Cardiac septum (tissue), 1 donor: ENCODE results near the gene CYBA. TPM values are rescaled to one million over a fixed set of nuclear protein-coding genes. Genes with fewer than 3 reads are reported as not detected.

Experiments used
- DNase-seq: peaks from one replicate; pipeline ENCODE4 v3.0.0-alpha.2; 2020; ENCODE audit warnings: low spot score
- intact Hi-C: fragments of 100-400 bp; cut with DNase I; formaldehyde crosslinking; loops from one replicate; pipeline ENCODE4 v1.14.0; 2022
- total RNA-seq: library from RNA; stranded (reverse); fragmentation: NEBNext Ultra II Directional; extraction: Animal tissue kit (Norgen Biotek cat#: 25700); gene quantifications from one replicate; pipeline ENCODE4 v1.2.1, GENCODE V29; 2021
- donor health status: DM: no; HTN: no; CAD: no.

CYBA gene
- total RNA-seq, 1 donor from 2014 or later: 26.8 TPM

DNA sequence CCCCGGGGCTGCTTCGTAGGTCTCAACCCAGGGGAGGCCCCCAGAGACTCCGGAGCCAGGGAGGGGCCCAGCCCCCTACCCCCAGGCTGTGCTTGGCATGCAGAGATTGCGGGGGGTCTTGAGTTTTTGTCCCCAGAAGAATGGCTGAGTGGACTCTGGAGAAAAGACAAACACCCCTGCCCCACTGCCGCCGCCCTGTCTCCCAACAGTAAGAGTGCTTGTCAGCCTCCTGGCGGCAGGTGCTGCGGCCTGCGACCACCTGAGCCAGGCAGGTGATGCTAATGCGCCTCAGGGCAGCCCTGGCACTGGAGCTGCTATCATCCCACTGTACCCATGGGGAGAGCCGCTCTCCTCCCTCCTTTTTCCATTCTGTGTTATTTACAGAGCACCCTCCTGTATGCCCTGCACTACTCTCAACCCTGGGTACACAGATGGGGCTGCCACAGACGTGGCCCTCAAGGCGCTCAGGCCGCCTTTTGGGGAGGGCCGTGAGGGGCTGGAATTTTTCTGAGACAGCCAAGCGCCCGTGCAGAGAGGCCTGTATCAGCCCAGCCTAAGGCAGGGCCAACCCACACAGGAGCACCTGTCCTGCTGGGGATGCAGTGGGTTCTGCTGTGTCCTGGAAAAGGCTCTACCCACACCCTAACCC, 15.1 kb downstream of the CYBA start:
- DNase-seq: no peak
- intact Hi-C loops: no loop called here

GRCh38 chr16:88634994-88635670, 15.7 kb downstream of the CYBA start:
- intact Hi-C loops: no loop called here

GRCh38 chr16:88634141-88634993, 16.5 kb downstream of the CYBA start:
- intact Hi-C loops: no loop called here
- no peak for DNase-seq

More at GRCh38 chr16:88634994-88635670, 15.7 kb downstream of the CYBA start:
- DNase-seq: no peak

GRCh38 chr16:88633684-88634140, 17.1 kb downstream of the CYBA start:
- intact Hi-C loops: no loop called here
- no peak for DNase-seq

GRCh38 chr16:88632587-88632930, 18.3 kb downstream of the CYBA start:
- intact Hi-C loops: no loop called here
- DNase-seq: no peak

DNA sequence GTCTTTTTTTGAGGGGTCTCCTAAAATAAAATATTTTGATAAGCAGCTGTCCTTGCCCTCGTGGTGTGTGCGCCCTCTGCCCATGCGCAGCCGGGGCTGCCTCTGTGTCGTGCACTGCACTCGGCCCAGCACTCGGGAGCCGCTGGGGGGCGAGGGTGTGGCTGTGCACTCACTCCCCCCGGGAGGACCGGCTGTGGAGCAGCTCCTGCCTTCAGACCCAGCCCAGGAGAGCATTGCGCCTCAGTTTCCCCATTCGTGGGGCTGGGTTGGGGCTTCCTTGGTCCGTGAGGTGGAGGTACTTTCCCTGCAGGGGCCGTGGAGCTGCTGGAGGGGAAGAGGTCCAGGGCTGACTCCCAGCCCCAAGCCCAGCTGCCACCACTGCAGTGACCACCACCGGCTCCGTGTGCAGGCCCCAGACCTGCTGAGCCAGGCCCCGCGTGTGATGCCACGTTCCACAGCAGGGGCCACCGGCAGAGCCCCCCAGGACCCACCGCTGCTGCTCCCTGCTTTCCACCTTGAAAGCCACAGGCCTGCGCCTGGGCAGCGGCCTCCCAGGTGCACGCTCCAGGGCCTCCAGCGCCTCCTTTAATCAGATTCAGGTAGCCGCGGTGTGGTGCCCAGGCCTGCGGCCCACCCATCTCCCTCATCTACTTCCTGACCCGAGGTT, 18.8 kb downstream of the CYBA start:
- intact Hi-C loops: no loop called here
- DNase-seq: no peak

DNA sequence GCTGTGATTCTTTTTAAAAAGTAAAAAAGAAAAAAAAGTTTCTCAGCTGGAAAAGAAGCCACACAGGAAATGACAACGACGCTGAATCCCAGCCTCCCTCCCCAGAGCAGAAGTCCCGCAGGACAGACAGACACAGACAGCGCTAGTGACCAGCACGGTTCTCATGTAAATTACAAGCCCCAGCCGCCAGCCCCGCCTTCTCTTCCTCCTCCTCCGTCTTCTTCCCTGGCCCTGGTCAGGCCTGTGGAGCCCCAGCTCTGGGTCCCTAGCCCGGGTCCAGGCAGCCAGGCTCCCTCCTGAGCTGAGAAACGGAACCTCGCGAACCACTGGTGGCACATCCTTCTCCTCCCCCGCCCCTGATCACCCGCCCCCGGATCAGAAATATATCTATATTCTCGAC, 19.5 kb downstream of the CYBA start:
- intact Hi-C loops: no loop called here
- DNase-seq: no peak

DNA sequence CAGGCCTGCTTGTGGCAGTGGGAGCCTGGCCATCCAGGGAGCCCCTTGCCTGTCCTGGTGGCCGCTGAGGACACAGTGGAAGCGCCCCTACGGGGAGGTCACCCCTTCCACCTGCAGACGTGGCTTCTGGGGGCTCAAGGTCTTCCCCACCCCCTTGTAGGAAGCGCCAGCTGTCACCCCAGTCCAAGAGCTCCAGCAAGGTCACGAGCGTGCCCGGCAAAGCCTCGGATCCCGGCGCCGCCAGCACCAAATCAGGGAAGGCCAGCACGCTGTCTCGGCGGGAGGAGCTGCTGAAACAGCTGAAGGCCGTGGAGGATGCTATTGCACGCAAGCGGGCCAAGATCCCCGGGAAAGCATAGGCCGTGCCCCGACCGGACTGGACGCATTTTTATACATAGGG, 19.9 kb downstream of the CYBA start:
- intact Hi-C loops: no loop called here
- no peak for DNase-seq

GRCh38 chr16:88630433-88630832, 20.4 kb downstream of the CYBA start:
- intact Hi-C loops: no loop called here
- DNase-seq: no peak

DNA sequence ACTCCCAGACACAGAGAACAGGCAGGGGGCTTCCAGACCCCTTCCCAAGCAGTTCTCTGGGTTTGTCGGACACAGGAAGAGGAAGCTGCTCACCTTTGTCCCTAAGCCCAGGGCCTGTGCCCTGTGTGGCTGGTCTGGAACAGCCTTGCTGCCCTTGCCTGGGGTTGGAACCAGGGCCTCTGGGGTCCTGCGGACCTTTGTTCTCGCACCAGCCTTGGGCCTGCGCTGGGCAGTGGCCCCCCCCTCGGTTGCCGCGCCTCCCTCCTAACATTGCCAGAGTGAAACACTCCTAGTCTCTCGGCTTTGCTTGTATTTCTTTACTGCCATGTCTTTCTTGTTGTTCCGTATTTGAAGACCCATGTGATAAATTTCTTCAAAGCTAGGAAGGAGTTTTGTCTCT, 21.0 kb downstream of the CYBA start:
- intact Hi-C loops: loop anchor here (5.0 kb wide), 1 partner anchor 77 kb away; the partner anchor contains the start of genes CTU2 and RNF166
- DNase-seq: no peak

DNA sequence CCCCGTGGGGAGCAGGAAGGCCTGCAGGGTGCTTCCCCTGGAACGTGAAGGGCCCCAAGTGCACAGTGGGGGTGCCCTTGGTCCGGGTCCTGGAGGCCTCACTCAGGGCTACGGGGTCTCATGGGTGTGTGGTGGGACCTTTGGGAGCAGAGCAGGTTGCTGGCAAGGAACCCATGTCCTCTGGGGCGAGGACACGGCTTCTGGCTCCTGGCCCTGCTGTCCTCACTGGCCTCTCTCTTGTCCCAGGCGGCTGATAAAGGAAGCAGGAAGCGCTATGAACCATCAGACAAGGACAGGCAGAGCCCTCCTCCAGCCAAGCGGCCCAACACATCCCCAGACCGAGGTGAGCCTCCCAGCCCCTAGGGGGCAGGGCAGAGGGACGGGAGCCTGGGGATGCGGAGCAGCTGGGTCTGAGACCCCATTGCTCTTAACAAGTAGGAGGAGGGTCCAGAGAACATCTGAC, 22.3 kb downstream of the CYBA start:
- intact Hi-C loops: loop anchor here (5.0 kb wide), 1 partner anchor 79 kb away; the partner anchor contains the start of genes CTU2 and RNF166
- DNase-seq: no peak

DNA sequence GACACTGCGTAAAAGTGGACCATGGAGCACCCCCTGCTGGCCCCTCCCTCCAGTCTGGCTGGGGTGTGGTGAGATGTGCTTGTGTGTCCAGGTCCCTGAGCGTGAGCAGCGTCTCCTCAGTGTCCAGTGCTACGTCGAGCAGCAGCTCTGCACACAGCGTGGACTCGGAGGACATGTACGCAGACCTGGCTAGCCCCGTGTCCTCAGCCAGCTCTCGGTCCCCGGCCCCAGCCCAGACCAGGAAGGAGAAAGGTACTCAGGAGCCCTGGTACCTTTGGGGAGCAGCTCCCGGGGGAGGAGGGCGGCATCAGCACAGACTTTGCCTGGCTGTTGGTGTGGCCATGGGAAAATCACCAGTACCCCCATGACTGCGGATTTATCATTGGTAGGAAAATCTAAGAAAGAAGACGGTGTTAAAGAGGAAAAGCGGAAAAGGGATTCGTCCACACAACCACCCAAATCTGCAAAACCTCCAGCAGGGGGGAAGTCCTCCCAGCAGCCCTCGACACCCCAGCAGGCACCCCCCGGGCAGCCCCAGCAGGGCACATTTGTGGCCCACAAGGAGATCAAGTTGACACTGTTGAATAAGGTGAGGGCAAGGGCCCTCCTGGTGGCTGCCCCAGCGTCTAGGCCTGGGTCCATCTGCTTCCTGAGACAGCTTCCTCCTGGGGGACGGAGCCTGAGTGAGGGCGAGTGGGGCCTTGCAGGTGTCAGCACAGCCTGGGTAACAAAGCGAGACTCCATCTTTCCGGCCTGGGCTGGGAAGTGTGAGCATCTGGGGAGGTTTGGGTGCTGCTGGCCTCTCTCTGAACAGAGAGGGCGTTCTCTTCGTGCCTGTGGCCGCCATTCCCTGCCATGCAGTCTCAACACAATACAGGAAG, 23.1 kb downstream of the CYBA start:
- intact Hi-C loops: loop anchor here (5.0 kb wide), 1 partner anchor 80 kb away; the partner anchor contains the start of genes CTU2 and RNF166
- no peak for DNase-seq

DNA sequence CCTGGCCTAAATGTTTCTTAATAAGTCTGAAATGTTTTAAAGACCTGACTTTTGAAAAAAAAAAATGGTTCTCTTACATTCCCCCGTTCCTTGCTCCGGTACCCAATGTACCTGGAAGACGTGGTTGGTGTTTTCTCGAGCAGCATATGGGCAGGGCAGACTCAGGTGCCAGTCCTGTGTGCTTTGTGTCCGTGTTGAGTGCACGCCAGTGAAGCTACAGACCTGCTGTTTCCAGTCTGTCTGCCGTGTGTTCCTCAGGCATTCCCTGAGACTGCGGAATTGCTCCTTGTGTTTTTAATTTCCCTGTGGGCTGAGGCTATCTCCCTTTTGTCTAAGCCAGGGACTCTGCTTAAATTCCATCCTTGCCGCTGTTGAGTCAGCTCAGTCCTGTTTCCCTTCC, 24.2 kb downstream of the CYBA start:
- intact Hi-C loops: loop anchor here (5.0 kb wide), 1 partner anchor 81 kb away; the partner anchor contains the start of genes CTU2 and RNF166

DNA sequence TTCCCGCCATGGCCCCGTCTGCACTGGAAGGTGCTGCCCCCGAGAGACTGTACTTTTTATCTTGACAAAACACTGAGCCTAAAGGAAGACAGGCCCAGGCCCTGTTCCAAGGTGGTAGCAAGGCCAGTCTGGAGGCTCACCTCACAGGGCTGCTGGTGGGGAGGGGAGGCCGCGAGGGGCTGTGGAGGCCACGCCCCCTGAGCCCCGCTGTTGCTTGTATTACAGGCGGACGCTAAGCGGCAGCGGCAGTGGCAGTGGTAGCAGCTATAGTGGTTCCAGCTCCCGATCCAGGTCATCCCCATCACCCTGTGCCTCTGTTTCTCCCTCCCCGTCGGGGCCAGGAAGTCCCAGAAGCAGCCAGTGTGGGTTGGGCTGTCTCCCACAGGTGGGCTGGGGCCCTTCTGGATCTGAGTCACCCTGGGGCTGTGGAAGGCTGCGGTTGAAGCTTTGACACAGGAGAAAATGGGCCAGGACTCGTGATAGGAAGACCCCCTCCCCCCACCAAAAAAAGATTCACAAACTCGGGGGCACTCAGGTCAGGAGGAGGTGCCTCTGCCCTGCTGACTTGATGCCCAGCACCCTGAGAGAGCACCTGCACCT, 25.8 kb downstream of the CYBA start:
- intact Hi-C loops: loop anchor here (5.0 kb wide), 1 partner anchor 82 kb away; the partner anchor contains the start of genes CTU2 and RNF166
- no peak for DNase-seq

More for the DNA sequence above, 24.2 kb downstream of the CYBA start:
- no peak for DNase-seq

DNA sequence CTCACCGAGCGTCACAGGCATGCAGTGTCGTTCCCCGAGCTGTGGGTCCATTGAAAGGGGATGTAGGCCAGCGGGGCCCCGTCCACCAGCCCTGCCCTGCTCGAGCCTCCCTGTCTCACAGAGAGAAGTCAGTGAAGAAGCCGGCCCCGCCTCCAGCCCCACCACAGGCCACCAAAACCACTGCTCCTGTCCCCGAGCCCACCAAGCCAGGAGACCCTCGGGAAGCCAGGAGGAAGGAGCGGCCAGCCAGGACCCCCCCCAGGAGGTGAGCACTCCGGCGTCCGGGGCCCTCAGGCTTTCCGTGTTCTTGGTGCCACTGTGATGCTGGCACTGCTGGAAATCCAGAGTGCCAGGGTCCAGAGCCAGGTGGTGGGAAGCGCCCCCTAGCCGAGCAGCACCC, 26.4 kb downstream of the CYBA start:
- intact Hi-C loops: no loop called here
- DNase-seq: no peak

- intact Hi-C loops: no loop called here
- DNase-seq: no peak
Observed at GRCh38 chr16:88623858-88624257, 27.0 kb downstream of the CYBA start.

DNA sequence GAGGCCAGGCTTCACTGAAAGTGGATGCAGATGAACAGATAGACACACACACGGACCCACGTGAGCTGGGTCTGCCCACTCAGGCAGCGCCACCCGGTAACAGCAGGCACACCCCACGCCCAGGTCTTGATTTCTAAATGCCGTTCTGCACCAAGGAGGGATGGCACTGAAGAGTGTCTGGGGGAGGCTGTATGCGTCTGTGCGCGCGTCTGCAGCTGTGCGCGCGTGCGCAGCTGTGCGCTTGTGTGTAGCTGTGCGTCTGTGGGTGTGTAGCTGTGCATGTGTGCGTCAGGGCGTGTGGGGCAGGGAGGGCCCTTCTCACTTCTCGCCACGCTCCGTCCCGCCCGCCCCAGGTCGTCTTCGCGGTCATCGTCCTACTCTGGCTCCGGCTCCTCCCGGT, 28.0 kb downstream of the CYBA start:
- DNase-seq: no peak
- intact Hi-C loops: no loop called here

DNA sequence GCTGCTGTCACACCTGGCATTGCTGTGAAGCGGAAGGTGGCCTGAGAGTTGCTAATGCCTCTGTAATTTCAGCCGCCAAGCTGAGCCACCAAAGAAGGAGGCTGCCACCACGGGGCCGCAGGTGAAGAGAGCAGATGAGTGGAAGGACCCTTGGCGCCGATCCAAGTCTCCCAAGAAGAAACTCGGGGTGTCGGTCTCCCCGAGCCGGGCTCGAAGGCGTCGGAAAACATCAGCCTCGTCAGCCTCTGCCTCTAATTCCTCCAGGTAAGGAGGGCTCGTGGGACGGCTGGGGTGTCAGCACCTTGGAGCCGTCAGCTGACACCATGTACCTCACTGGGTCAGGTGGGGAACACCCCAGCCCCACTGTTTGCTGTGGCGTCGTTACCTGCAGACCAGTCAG, 28.7 kb downstream of the CYBA start:
- intact Hi-C loops: no loop called here
- no peak for DNase-seq
